Sciatic nerve (tissue), 2 donors: ENCODE measurements around the gene DMBX1. TPM values are rescaled to one million over a fixed set of nuclear protein-coding genes. Genes with fewer than 3 reads are reported as not detected.

ENCODE experiments used
- ATAC-seq: fragments of 200-7000 bp; cut with Tn5 transposase; one replicate; pipeline ENCODE4 v1.9.1; 2020; ENCODE audit warnings: mild to moderate bottlenecking, moderate library complexity
- DNase-seq: peaks from one replicate; pipeline ENCODE4 v3.0.0-alpha.2; 2020; ENCODE audit warnings: low spot score
- intact Hi-C: fragments of 100-400 bp; cut with DNase I; formaldehyde crosslinking; loops from one replicate; pipeline ENCODE4 v1.14.2; 2022
- total RNA-seq: library from RNA; stranded (reverse); fragmentation: NEBNext Ultra II Directional; extraction: Animal tissue kit (Norgen Biotek cat#: 25700); gene quantifications from one replicate; pipeline ENCODE4 v1.2.1, GENCODE V29; 2021
- donor health status: DM: no; HTN: no; CAD: no.
- donor health status: DM: no; HTN: no; CAD: no.

DMBX1 gene
- total RNA-seq, 1 donor from 2014 or later: 0.13 TPM

GRCh38 chr1:46530791-46531409 lies 41.3 kb downstream of the DMBX1 start:
- intact Hi-C loops: loop anchor here (5.0 kb wide), 1 partner anchor 196 kb away; no protein-coding TSS in a partner anchor
- ATAC-seq: no peak
- DNase-seq: no peak

DNA sequence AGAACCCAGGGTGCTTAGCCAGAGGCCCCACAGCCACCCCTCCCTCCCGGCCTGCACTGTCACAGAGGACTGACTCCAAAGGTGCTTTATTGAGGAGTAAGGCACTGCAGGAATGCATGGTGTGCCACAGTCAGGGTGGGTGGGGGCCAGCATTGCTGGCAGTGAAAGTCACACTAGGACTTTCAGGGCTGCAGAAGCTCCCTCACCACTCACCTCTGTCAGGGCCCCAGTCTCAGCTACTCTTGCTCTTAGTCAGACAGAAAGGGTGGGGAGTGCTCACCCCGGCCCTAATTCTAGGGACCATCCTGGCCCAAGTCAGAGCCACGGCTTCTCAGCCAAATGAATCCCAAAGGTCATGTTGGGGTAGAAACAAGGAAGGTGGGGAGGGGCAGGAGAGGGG lies 42.5 kb downstream of the DMBX1 start:
- intact Hi-C loops: loop anchor here (5.0 kb wide), 1 partner anchor 195 kb away; no protein-coding TSS in a partner anchor
- DNase-seq (no peak), ATAC-seq (no peak)

GRCh38 chr1:46532498-46533178 lies 43.0 kb downstream of the DMBX1 start:
- ATAC-seq: peak; percentile 90
- intact Hi-C loops: loop anchor here (5.0 kb wide), 1 partner anchor 195 kb away; no protein-coding TSS in a partner anchor
- DNase-seq: peak; percentile 87

GRCh38 chr1:46533179-46533864 lies 43.7 kb downstream of the DMBX1 start:
- ATAC-seq: peak; percentile 33
- no peak for DNase-seq
- intact Hi-C loops: loop anchor here (5.0 kb wide), 1 partner anchor 194 kb away; no protein-coding TSS in a partner anchor

DNA sequence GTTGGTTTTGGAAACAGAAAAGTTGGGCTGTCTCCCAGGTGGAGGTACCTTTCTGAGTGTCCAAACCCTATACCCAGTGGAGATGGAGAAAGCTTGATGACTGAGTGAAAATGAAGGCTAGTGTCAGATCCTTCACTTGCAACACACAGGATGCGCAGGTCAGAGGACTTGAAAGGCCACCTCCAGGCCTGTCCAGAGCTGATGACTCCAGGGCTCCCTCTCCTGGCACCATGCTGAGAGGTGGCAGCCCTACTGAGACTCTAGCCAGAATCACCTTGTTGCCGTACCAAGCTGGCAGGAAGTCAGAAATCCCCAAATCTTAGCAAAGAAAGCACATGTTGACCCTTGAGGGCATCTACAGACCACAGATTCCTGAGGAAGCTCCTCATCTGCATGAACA lies 45.4 kb downstream of the DMBX1 start:
- intact Hi-C loops: no loop called here
- DNase-seq (no peak), ATAC-seq (no peak)

- intact Hi-C loops: no loop called here
- ATAC-seq (no peak), DNase-seq (no peak)
These were observed 46.9 kb downstream of the DMBX1 start for GRCh38 chr1:46536527-46536926.

- no peak for ATAC-seq
- DNase-seq: no peak
- intact Hi-C loops: no loop called here
These were observed 48.0 kb downstream of the DMBX1 start for GRCh38 chr1:46537651-46538050.

- no peak for ATAC-seq
- DNase-seq: no peak
- intact Hi-C loops: no loop called here
These were observed 48.5 kb downstream of the DMBX1 start for GRCh38 chr1:46538147-46538546.

Other genes with a start within 250 kb of the DMBX1 start
- gene RAD54L, start 242.1 kb upstream of the DMBX1 start, total RNA-seq: 1.8 TPM
- 47.7 TPM for gene LRRC41, start 186.2 kb upstream of the DMBX1 start, total RNA-seq
- gene UQCRH, start 186.1 kb upstream of the DMBX1 start, total RNA-seq: 103 TPM
- 24.8 TPM for gene NSUN4, start 149.0 kb upstream of the DMBX1 start, total RNA-seq
- 34.4 TPM for gene FAAH, start 95.5 kb upstream of the DMBX1 start, total RNA-seq
- gene KNCN, start 61.8 kb downstream of the DMBX1 start, total RNA-seq: not detected
- 72.6 TPM for gene MKNK1, start 114.4 kb downstream of the DMBX1 start, total RNA-seq
- gene MOB3C, start 127.0 kb downstream of the DMBX1 start, total RNA-seq: 25.8 TPM
- gene ATPAF1, start 178.5 kb downstream of the DMBX1 start, total RNA-seq: 24.0 TPM
- not detected for gene TEX38, start 182.0 kb downstream of the DMBX1 start, total RNA-seq
- 109 TPM for gene EFCAB14, start 229.3 kb downstream of the DMBX1 start, total RNA-seq